SK-N-SH treated with all-trans-retinoic acid at 6 μM for 48 hours (cell line): ENCODE data around the gene ZBTB7C.

ENCODE experiments used
- ATAC-seq: fragments of 200-7000 bp; cut with Tn5 transposase; 3 replicates; pipeline ENCODE4 v1.9.1; 2020; ENCODE audit warnings: mild to moderate bottlenecking, moderate library complexity
- ARNTL ChIP-seq: fragments of 450-650 bp; formaldehyde crosslinking; IDR thresholded peaks from 2 replicates; pipeline ENCODE4 v1.5.0; 2020; ENCODE audit warnings: low read depth, mild to moderate bottlenecking, moderate library complexity, borderline replicate concordance
- BACH2 ChIP-seq: fragments of 250-450 bp; sonication (Bioruptor Pico); IDR thresholded peaks from 2 replicates; pipeline ENCODE4 v1.9.0; 2021; ENCODE audit warnings: mild to moderate bottlenecking, borderline replicate concordance
- CSDC2 ChIP-seq: fragments of 250-450 bp; sonication (Bioruptor Pico); IDR thresholded peaks from 2 replicates; pipeline ENCODE4 v1.5.0; 2020; ENCODE audit warnings: mild to moderate bottlenecking, moderate library complexity
- ESRRG ChIP-seq: fragments of 250-450 bp; sonication (Bioruptor Pico); IDR thresholded peaks from 2 replicates; pipeline ENCODE4 v1.6.1; 2021; ENCODE audit warnings: mild to moderate bottlenecking
- GLIS3 ChIP-seq: fragments of 250-450 bp; sonication (Bioruptor Pico); IDR thresholded peaks from 2 replicates; pipeline ENCODE4 v1.5.0; 2020; ENCODE audit warnings: mild to moderate bottlenecking, moderate library complexity
- ISL1 ChIP-seq: fragments of 250-450 bp; sonication (Bioruptor Pico); IDR thresholded peaks from 2 replicates; pipeline ENCODE4 v2.1.2; 2022; ENCODE audit warnings: mild to moderate bottlenecking, moderate library complexity
- OSR1 ChIP-seq: fragments of 250-450 bp; sonication (Bioruptor Pico); IDR thresholded peaks from 2 replicates; pipeline ENCODE4 v1.8.0; 2022; ENCODE audit warnings: moderate library complexity, mild to moderate bottlenecking, inconsistent platforms
- PATZ1 ChIP-seq: fragments of 250-450 bp; sonication (Bioruptor Pico); IDR thresholded peaks from 2 replicates; pipeline ENCODE4 v1.8.0; 2020; ENCODE audit warnings: mild to moderate bottlenecking, moderate library complexity, borderline replicate concordance
- PPARA ChIP-seq: fragments of 250-450 bp; sonication (Bioruptor Pico); IDR thresholded peaks from 2 replicates; pipeline ENCODE4 v1.5.0; 2020; ENCODE audit warnings: mild to moderate bottlenecking, borderline replicate concordance
- SNAI2 ChIP-seq: fragments of 250-450 bp; sonication (Bioruptor Pico); IDR thresholded peaks from 2 replicates; pipeline ENCODE4 v1.5.0; 2020; ENCODE audit warnings: mild to moderate bottlenecking, moderate library complexity
- TCF4 ChIP-seq: fragments of 250-450 bp; sonication (Bioruptor Pico); IDR thresholded peaks from 2 replicates; pipeline ENCODE4 v1.8.0; 2021; ENCODE audit warnings: mild to moderate bottlenecking, moderate library complexity, borderline replicate concordance
- TOX ChIP-seq: fragments of 250-450 bp; sonication (Bioruptor Pico); IDR thresholded peaks from 2 replicates; pipeline ENCODE4 v1.8.0; 2021; ENCODE audit warnings: mild to moderate bottlenecking, moderate library complexity, borderline replicate concordance
- TSHZ2 ChIP-seq: fragments of 250-450 bp; sonication (Bioruptor Pico); IDR thresholded peaks from 2 replicates; pipeline ENCODE4 v1.5.0; 2020; ENCODE audit warnings: mild to moderate bottlenecking, moderate library complexity
- ZC3H10 ChIP-seq: fragments of 250-450 bp; sonication (Bioruptor Pico); IDR thresholded peaks from 2 replicates; pipeline ENCODE4 v1.5.1; 2021; ENCODE audit warnings: mild to moderate bottlenecking, moderate library complexity
- ZNF565 ChIP-seq: fragments of 450-650 bp; formaldehyde crosslinking; conservative IDR thresholded peaks from 2 replicates; pipeline ENCODE4 v1.5.0; 2020; ENCODE audit warnings: low read depth, mild to moderate bottlenecking, moderate library complexity
- ZNF70 ChIP-seq: fragments of 450-650 bp; formaldehyde crosslinking; IDR thresholded peaks from 2 replicates; pipeline ENCODE4 v1.5.0; 2020; ENCODE audit warnings: mild to moderate bottlenecking, moderate library complexity
- ZNF8 ChIP-seq: fragments of 450-650 bp; formaldehyde crosslinking; IDR thresholded peaks from 2 replicates; pipeline ENCODE4 v1.5.0; 2020; ENCODE audit warnings: mild to moderate bottlenecking, moderate library complexity

Gene ZBTB7C

GRCh38 chr18:48179001-48179400 lies 230.2 kb downstream of the ZBTB7C start:
- TF ChIP-seq ARNTL (no peak), ISL1 (CRISPR knock-in tag) (no peak), TOX (CRISPR knock-in tag) (no peak), PPARA (no peak), ESRRG (CRISPR knock-in tag) (no peak)
- TF ChIP-seq, all 23 proteins: peak for 0
- ATAC-seq: no peak

- TF ChIP-seq ZNF565 (CRISPR knock-in tag) (no peak), PPARA (no peak), CSDC2 (CRISPR knock-in tag) (no peak), TSHZ2 (CRISPR knock-in tag) (no peak), PATZ1 (CRISPR knock-in tag) (no peak), SNAI2 (CRISPR knock-in tag) (no peak)
- no peak for ATAC-seq
Observed at GRCh38 chr18:48176909-48177308, 232.3 kb downstream of the ZBTB7C start.

GRCh38 chr18:48173557-48173956 lies 235.6 kb downstream of the ZBTB7C start:
- TF ChIP-seq ZNF8 (CRISPR knock-in tag): no peak
- no peak for TF ChIP-seq ISL1 (CRISPR knock-in tag)
- ATAC-seq: no peak

GRCh38 chr18:48172226-48173006 lies 236.8 kb downstream of the ZBTB7C start:
- TF ChIP-seq ZNF70 (CRISPR knock-in tag) (no peak), ZC3H10 (CRISPR knock-in tag) (no peak), ESRRG (CRISPR knock-in tag) (no peak), BACH2 (CRISPR knock-in tag) (no peak), OSR1 (CRISPR knock-in tag) (no peak), ZNF8 (CRISPR knock-in tag) (no peak), CSDC2 (CRISPR knock-in tag) (no peak), TCF4 (CRISPR knock-in tag) (no peak)
- TF ChIP-seq, all 23 proteins: peak for 0
- ATAC-seq: no peak; the same call in 2 of the 3 replicates

- no peak for ATAC-seq
- TF ChIP-seq PATZ1 (CRISPR knock-in tag) (no peak), ISL1 (CRISPR knock-in tag) (no peak), GLIS3 (CRISPR knock-in tag) (no peak), TSHZ2 (CRISPR knock-in tag) (no peak)
- TF ChIP-seq, all 23 proteins: peak for 0
Observed at GRCh38 chr18:48171490-48172188, 237.5 kb downstream of the ZBTB7C start.
